Coronary artery (tissue), 2 donors: ENCODE data around the gene CDH12.

Source experiments
- DNase-seq: peaks from one replicate; pipeline ENCODE4 v3.0.0-alpha.2; 2017; ENCODE audit warnings: low spot score
- H3K27ac ChIP-seq, 2 donors: fragments of 200-600 bp; sonication (generic); one replicate each; pipeline ENCODE4 v1.5.1; 2016 to 2019
- H3K4me3 ChIP-seq: fragments of 200-600 bp; sonication (generic); 2 replicates; pipeline ENCODE4 v1.5.1; 2016; ENCODE audit warnings: mild to moderate bottlenecking, moderate library complexity
- CTCF ChIP-seq: fragments of 200-600 bp; sonication (generic); IDR thresholded peaks from one replicate; pipeline ENCODE4 v1.5.1; 2019; ENCODE audit warnings: antibody characterized with exemption

The CDH12 gene

GRCh38 chr5:22594491-22594890 lies 258.7 kb downstream of the CDH12 start:
- H3K4me3 ChIP-seq, result no peak overlapping the region
- TF ChIP-seq CTCF, result no peak
- DNase-seq, result no peak
- H3K27ac ChIP-seq, result no peak overlapping the region

GRCh38 chr5:22593592-22593991 lies 259.6 kb downstream of the CDH12 start:
- TF ChIP-seq CTCF, result no peak
- no peak for DNase-seq
- no peak overlapping the region for H3K27ac ChIP-seq
- H3K4me3 ChIP-seq, result no peak overlapping the region

DNA sequence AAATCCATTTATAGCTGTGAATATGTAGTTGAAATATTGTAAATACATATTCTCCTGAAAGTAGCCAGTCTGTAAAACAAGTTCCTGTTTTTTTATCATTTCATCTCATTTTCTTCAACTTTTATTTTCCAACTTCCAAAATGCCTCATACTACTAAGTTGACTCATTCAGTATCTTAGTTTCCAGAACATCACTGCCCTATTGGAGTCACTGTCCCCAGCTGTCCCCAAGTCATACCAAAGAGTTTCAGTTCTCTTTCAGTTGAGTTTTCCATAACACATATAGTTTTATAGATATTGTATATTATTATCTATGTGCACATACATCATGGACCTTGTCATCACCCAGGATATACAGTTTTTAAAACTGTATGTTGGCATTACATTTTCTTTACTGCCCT lies 261.7 kb downstream of the CDH12 start:
- TF ChIP-seq CTCF, result no peak
- DNase-seq, result no peak
- no peak overlapping the region for H3K27ac ChIP-seq
- H3K4me3 ChIP-seq, result no peak overlapping the region

DNA sequence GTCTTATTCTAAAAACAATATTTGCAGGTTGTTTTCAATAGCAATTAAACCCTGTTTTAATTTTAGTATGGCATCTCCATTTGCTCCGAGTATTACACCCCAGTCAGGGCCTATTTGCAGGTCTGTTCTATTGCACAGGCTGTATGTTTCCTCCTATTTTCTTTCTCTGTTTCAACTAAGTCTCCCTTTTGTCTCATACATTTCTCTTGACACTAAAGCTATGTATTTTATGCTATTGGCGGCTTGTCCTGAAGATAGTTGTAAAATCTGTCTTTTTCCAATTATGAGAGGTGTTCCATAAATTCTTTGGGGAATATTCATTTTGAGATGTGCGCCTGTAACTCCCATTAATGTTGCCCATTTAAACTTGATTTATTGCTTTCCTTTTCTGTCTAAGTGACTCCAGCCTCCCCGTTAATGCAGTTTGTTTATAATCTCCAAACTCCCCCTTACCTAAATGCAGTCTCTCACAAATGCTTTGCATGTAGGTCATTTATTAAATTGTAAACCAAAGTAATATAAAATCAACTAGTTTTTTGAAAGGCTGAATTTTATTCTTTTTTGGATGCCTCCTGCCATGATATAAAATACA lies 262.4 kb downstream of the CDH12 start:
- no peak for DNase-seq
- no peak overlapping the region for H3K4me3 ChIP-seq
- TF ChIP-seq CTCF, result no peak
- H3K27ac ChIP-seq, result no peak overlapping the region

DNA sequence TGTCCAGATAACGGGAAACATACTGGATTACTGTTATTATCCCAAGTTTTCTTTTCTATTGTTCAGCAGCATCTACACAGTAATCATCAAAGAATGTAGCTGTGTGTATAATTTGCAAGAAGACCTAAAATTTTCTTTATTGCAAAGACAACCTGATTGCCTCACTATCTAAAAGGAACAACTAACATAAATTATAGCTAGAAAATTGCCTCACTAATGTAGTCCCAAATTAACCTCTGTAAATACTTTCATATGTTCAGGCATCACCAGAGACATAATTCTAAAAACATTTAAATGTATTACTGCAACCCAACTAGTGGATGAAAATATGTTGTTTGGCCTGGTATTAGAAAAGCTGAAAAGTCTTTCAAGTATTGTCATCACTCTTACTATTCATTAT lies 275.4 kb downstream of the CDH12 start:
- no peak overlapping the region for H3K27ac ChIP-seq
- no peak for DNase-seq
- H3K4me3 ChIP-seq, result no peak overlapping the region
- TF ChIP-seq CTCF, result no peak

DNA sequence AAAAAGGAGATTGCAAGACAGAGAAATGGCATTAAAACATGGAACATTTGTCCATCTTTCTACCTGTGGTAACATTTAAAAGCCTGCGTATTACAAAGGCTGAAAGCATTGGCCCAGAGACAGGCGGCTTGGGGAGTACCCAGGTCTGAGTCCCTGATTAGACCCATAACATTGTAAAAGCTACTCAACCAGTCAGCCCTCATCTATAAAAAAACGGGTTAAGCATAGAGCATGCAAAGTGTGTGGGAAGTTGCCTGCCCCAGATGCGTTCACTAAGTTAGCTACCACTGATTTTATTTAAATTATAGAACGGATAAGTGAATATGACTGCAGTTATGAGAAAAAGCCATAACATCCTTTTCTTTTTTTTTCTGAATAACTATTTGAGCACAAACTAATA lies 276.1 kb downstream of the CDH12 start:
- TF ChIP-seq CTCF, result no peak
- DNase-seq, result no peak
- no peak overlapping the region for H3K27ac ChIP-seq
- H3K4me3 ChIP-seq, result no peak overlapping the region

DNA sequence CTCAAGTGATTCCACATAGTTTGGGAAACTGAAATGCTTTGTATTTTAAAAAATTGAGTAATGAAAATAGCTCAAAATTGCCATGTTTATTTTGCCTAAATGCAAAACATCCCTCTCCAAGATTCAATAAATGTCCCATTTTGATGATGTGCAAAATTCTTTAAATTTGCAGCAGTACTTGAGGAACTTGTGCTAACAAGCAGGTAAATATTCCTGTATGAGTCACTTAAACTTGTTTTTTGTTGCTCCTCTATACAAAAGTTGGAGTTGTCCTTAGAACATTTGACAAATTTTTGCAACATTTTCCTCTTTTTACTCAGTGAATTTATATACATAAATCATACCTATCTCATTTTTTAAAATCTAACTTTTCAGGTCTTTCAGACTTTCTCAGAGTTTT lies 280.2 kb downstream of the CDH12 start:
- no peak for TF ChIP-seq CTCF
- DNase-seq, result no peak
- no peak overlapping the region for H3K27ac ChIP-seq
- H3K4me3 ChIP-seq, result no peak overlapping the region
